Fibroblast of pulmonary artery (primary cell): Measurements from ENCODE around the gene MIOS.

ENCODE experiments used
- DNase-seq: peaks from one replicate; pipeline ENCODE4 v3.0.0-alpha.2; 2010; ENCODE audit warnings: low read depth
- H3K4me3 ChIP-seq: replicated peaks from 2 replicates; pipeline ENCODE4 v1.5.1; 2011; ENCODE audit warnings: low read depth, mild to moderate bottlenecking, control low read depth, low read length, moderate library complexity
- CTCF ChIP-seq: IDR thresholded peaks from 2 replicates; pipeline ENCODE4 v1.5.1; 2011; ENCODE audit warnings: mild to moderate bottlenecking, control low read depth, low read length, inconsistent platforms; ENCODE audit errors: missing control alignments

Gene MIOS

DNA sequence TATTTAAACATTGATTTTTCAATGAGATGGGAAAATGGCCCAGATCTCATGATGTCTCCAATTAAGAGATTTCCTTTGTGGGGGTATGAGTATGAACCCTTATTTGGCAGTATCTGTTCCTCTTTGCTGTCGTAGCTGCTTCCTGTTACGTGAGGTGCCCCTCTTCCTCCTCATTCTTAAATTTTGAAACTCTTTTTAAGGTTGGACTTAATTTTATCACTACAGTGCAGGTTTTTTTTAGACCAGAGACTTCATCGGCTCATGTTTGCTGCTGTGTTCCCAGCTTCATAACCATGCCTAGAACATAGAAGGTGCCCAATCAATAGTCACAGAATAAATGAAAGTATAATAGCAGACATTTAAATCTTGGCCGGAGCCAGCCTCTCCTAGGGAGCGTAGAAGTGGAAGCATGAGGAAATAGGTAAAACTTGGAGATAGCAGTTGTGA is 2.4 kb downstream of the MIOS start:
- H3K4me3 ChIP-seq: no peak overlapping the region
- DNase-seq: no peak
- no peak for TF ChIP-seq CTCF

DNA sequence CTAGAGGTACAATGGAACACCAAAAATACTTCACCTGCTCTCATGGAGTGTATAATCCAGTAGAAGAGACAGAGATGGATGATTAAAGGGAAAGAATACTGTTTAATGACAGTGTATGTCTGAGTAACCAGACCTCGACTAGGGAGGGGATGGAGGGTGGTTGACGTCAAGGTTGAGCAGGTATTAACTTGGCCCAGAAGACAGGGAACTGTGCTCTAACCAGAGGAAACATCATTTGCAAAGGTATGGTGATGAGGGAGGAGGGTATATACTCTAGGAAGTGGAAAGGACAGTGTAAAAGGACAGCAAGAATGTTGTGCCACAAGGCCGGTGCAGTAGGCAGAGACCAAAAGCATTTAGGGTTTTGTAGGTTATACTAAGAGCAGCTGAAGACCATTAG is 2.9 kb downstream of the MIOS start:
- no peak for TF ChIP-seq CTCF
- H3K4me3 ChIP-seq: no peak overlapping the region
- DNase-seq: no peak

- H3K4me3 ChIP-seq: no peak overlapping the region
- no peak for TF ChIP-seq CTCF
Observed at GRCh38 chr7:7570584-7570983, 3.9 kb downstream of the MIOS start.

GRCh38 chr7:7573701-7574100 is 7.0 kb downstream of the MIOS start:
- no peak for DNase-seq
- TF ChIP-seq CTCF: no peak
- no peak overlapping the region for H3K4me3 ChIP-seq

More at GRCh38 chr7:7570584-7570983, 3.9 kb downstream of the MIOS start:
- no peak for DNase-seq

DNA sequence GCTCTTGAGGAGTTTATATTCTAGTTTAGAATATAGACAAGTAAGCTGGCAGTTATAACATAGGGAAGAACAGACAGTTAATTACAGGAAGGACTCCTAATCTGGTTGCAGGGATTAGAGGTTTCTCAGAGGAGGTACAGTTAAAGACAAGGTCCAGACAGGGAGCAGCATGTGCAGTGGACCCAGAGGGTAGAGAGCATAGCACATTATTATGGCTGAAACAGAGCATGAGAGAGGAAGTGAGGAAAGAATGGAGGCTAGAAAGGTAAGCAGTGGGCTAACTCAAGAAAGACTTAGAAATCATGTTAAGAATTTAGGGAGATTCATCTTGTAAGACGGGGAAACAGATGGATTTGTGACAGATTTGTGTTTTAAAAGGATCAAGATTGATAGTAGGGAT is 9.7 kb downstream of the MIOS start:
- no peak for TF ChIP-seq CTCF
- DNase-seq: no peak
- no peak overlapping the region for H3K4me3 ChIP-seq

- TF ChIP-seq CTCF: no peak
- DNase-seq: no peak
- no peak overlapping the region for H3K4me3 ChIP-seq
Observed at GRCh38 chr7:7577888-7578287, 11.2 kb downstream of the MIOS start.

GRCh38 chr7:7579638-7580037 is 13.0 kb downstream of the MIOS start:
- TF ChIP-seq CTCF: no peak
- no peak for DNase-seq
- H3K4me3 ChIP-seq: no peak overlapping the region
